Bronchial epithelial cell (primary cell): ENCODE data around the gene SYTL3. TPM values are rescaled to one million over a fixed set of nuclear protein-coding genes. Genes with fewer than 3 reads are reported as not detected.

Source experiments
- DNase-seq: peaks from one replicate; pipeline ENCODE4 v3.0.0-alpha.2; 2010; ENCODE audit warnings: low read depth
- FAIRE-seq: peaks from 2 replicates; lab custom pipeline; 2011; peaks lifted over from hg19 to GRCh38; lab: Jason Lieb, UNC
- H3K27me3 ChIP-seq: 2 replicates; pipeline ENCODE4 v1.5.1; 2011; ENCODE audit warnings: low read length; ENCODE audit not compliant: control insufficient read depth, insufficient read depth
- H3K36me3 ChIP-seq: 2 replicates; pipeline ENCODE4 v1.5.1; 2011; ENCODE audit warnings: low read length; ENCODE audit not compliant: control insufficient read depth, insufficient read depth
- H3K4me3 ChIP-seq: 2 replicates; pipeline ENCODE4 v1.5.1; 2011; ENCODE audit warnings: mild to moderate bottlenecking, low read depth, low read length, control low read depth
- CTCF ChIP-seq: IDR thresholded peaks from 2 replicates; pipeline ENCODE4 v1.5.1; 2011; ENCODE audit warnings: mild to moderate bottlenecking, moderate library complexity, low read length, control low read depth, inconsistent platforms; ENCODE audit not compliant: insufficient read depth, severe bottlenecking
- total RNA-seq: library from RNA; depleted of rRNA; stranded (reverse); fragments of >200 nt; gene quantifications from 2 replicates; pipeline ENCODE4 v1.2.1, GENCODE V29; 2014

The SYTL3 gene
- total RNA-seq, 1 donor from 2014 or later, result 1.1 TPM

GRCh38 chr6:158633127-158633526, 16.7 kb upstream of the SYTL3 start:
- no peak for FAIRE-seq
- TF ChIP-seq CTCF, result no peak
- H3K4me3 ChIP-seq, result no peak overlapping the region

GRCh38 chr6:158634695-158635426, 15.0 kb upstream of the SYTL3 start:
- Histone ChIP-seq H3K36me3 (peaks cover 10% of the 10 kb centered on the region), H3K27me3 (no peaks in the 10 kb centered on the region), H3K4me3 (no peak overlapping the region)
- DNase-seq (no peak), FAIRE-seq (no peak)
- no peak for TF ChIP-seq CTCF

More at GRCh38 chr6:158633127-158633526, 16.7 kb upstream of the SYTL3 start:
- H3K36me3 ChIP-seq, result peaks cover 14% of the 10 kb centered on the region
- no peaks in the 10 kb centered on the region for H3K27me3 ChIP-seq
- DNase-seq, result no peak

GRCh38 chr6:158635427-158636073, 14.3 kb upstream of the SYTL3 start:
- FAIRE-seq (no peak), DNase-seq (no peak)
- peaks cover 14% of the 10 kb centered on the region for H3K36me3 ChIP-seq
- H3K27me3 ChIP-seq, result no peaks in the 10 kb centered on the region
- no peak overlapping the region for H3K4me3 ChIP-seq
- TF ChIP-seq CTCF, result no peak

- FAIRE-seq, result no peak
These were observed 13.1 kb upstream of the SYTL3 start for GRCh38 chr6:158636778-158637177.

GRCh38 chr6:158638324-158638854, 11.5 kb upstream of the SYTL3 start:
- no peaks in the 10 kb centered on the region for H3K27me3 ChIP-seq
- no peak for DNase-seq
- no peak overlapping the region for H3K4me3 ChIP-seq
- no peak for FAIRE-seq
- no peak for TF ChIP-seq CTCF
- H3K36me3 ChIP-seq, result peaks cover 13% of the 10 kb centered on the region

More at GRCh38 chr6:158636778-158637177, 13.1 kb upstream of the SYTL3 start:
- Histone ChIP-seq H3K27me3 (no peaks in the 10 kb centered on the region), H3K4me3 (no peak overlapping the region), H3K36me3 (peaks cover 13% of the 10 kb centered on the region)
- no peak for TF ChIP-seq CTCF
- DNase-seq, result no peak
